ENCODE measurements around the gene KIAA1958. TPM values are rescaled to one million over a fixed set of nuclear protein-coding genes. Genes with fewer than 3 reads are reported as not detected.

KIAA1958 gene
- total RNA-seq, 1 donor from 2014 or later: 2.0 TPM

DNA sequence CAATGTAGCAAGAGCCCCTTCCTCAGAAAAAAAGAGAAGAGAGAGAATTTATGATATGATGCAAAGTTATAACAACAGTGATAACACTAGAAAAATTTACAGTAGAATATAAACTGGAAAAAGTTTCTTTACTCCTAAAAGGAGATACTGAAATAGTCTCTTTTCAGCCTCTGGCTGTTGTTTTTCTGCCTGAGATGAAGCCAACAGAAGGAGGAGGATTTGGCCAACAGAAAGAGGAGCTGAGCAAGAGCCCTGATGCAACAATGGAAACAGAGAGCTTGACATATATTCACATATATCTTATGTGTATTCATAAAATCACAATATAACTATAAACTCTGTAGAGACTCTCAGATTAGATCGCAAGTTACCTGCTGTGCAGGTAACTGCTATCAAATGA, 122.2 kb downstream of the KIAA1958 start:
- Histone ChIP-seq H3K27ac (no peak overlapping the region), H3K4me3 (no peak overlapping the region), H3K27me3 (no peaks in the 10 kb centered on the region), H3K9me3 (no peaks in the 10 kb centered on the region), H3K4me1 (no peaks in the 10 kb centered on the region), H3K36me3 (no peaks in the 10 kb centered on the region)
- DNase-seq (ENCODE audit: low spot score in 2 of 2): no peak
- TF ChIP-seq, protein P1, sequence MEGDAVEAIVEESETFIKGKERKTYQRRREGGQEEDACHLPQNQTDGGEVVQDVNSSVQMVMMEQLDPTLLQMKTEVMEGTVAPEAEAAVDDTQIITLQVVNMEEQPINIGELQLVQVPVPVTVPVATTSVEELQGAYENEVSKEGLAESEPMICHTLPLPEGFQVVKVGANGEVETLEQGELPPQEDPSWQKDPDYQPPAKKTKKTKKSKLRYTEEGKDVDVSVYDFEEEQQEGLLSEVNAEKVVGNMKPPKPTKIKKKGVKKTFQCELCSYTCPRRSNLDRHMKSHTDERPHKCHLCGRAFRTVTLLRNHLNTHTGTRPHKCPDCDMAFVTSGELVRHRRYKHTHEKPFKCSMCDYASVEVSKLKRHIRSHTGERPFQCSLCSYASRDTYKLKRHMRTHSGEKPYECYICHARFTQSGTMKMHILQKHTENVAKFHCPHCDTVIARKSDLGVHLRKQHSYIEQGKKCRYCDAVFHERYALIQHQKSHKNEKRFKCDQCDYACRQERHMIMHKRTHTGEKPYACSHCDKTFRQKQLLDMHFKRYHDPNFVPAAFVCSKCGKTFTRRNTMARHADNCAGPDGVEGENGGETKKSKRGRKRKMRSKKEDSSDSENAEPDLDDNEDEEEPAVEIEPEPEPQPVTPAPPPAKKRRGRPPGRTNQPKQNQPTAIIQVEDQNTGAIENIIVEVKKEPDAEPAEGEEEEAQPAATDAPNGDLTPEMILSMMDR (IDR thresholded peaks at IDR 0.05): no peak
- intact Hi-C loops (cut with DNase I): no loop called here

- no peaks in the 10 kb centered on the region for H3K4me1 ChIP-seq
- no peak for DNase-seq (ENCODE audit: low spot score in 2 of 2)
- intact Hi-C loops (cut with DNase I): no loop called here
- H3K4me3 ChIP-seq: no peak overlapping the region
- no peaks in the 10 kb centered on the region for H3K36me3 ChIP-seq
- TF ChIP-seq, protein P1 (IDR thresholded peaks at IDR 0.05): no peak
- H3K27me3 ChIP-seq: no peaks in the 10 kb centered on the region
- no peaks in the 10 kb centered on the region for H3K9me3 ChIP-seq
- no peak overlapping the region for H3K27ac ChIP-seq
These were observed 129.1 kb downstream of the KIAA1958 start for GRCh38 chr9:112615584-112616266.

DNA sequence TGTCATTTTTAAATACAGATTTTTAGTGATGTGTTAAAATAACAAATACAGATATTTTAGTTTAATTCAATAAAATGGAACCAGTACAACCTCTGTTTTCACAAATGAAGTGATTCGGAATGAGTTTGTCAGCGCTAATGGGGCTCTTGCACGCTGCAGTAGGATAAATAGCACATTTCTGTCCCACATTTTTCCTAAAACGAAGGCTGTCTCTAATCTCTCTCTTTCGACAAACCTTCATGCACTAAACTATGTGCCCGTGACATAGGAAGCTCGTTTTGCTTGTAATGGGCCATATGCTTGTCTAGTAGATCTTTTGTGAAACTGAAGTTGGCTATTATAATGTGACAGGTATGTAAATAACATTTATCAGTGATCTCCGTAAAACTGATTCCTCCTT, 130.7 kb downstream of the KIAA1958 start:
- Histone ChIP-seq H3K27me3 (no peaks in the 10 kb centered on the region), H3K4me3 (no peak overlapping the region), H3K9me3 (no peaks in the 10 kb centered on the region), H3K36me3 (no peaks in the 10 kb centered on the region), H3K4me1 (no peaks in the 10 kb centered on the region), H3K27ac (no peak overlapping the region)
- TF ChIP-seq, protein P1 (IDR thresholded peaks at IDR 0.05): no peak
- DNase-seq (ENCODE audit: low spot score in 2 of 2): no peak
- intact Hi-C loops (cut with DNase I): no loop called here

GRCh38 chr9:112618385-112619009, 131.9 kb downstream of the KIAA1958 start:
- no peaks in the 10 kb centered on the region for H3K9me3 ChIP-seq
- H3K4me1 ChIP-seq: no peaks in the 10 kb centered on the region
- TF ChIP-seq, protein P1 (IDR thresholded peaks at IDR 0.05): no peak
- no peaks in the 10 kb centered on the region for H3K36me3 ChIP-seq
- DNase-seq (ENCODE audit: low spot score in 2 of 2): no peak
- H3K27me3 ChIP-seq: no peaks in the 10 kb centered on the region
- intact Hi-C loops (cut with DNase I): no loop called here
- no peak overlapping the region for H3K4me3 ChIP-seq
- H3K27ac ChIP-seq: no peak overlapping the region

DNA sequence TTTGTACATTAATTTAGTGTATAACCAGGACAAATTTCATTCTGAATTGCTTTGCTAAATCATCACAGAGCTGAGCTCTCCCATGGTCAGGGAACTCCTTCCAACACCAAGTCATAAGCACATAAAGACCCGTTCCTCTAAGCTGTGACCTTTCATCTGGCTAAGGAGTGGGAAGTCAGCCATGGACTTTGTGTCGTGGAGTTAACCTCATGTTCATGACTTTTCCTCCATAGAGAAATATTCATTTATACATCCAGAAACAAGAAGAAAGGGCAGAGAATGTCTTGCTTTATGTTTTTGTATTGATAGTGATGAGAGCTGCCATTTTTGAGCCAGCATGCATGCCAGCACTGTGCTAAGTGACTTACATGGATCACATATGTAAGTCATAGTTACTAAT, 133.8 kb downstream of the KIAA1958 start:
- no peaks in the 10 kb centered on the region for H3K27me3 ChIP-seq
- TF ChIP-seq, protein P1 (IDR thresholded peaks at IDR 0.05): no peak
- H3K27ac ChIP-seq: no peak overlapping the region
- H3K9me3 ChIP-seq: no peaks in the 10 kb centered on the region
- intact Hi-C loops (cut with DNase I): no loop called here
- H3K36me3 ChIP-seq: no peaks in the 10 kb centered on the region
- H3K4me1 ChIP-seq: no peaks in the 10 kb centered on the region
- no peak overlapping the region for H3K4me3 ChIP-seq
- no peak for DNase-seq (ENCODE audit: low spot score in 2 of 2)

Measured in ascending aorta (tissue), 2 donors.